Smooth muscle cell (in vitro differentiated cells): ENCODE results near the gene HDHD3. TPM values are rescaled to one million over a fixed set of nuclear protein-coding genes. Genes with fewer than 3 reads are reported as not detected.
A peak's percentile ranks its signal among the peaks of the same experiment; 100 is the strongest.
"Not testable (repeated sequence)": the region's sequence is repeated elsewhere in the genome, so short reads cannot be mapped to it uniquely, and the experiment has no call there.

Source experiments
- DNase-seq: peaks from one replicate; lab custom pipeline; 2025; ENCODE audit not compliant: unreplicated experiment; lab: John Stamatoyannopoulos, UW
- H2AFZ ChIP-seq: fragments of 200-600 bp; sonication (generic); 2 replicates; pipeline ENCODE4 v1.6.0; 2016; ENCODE audit warnings: antibody characterized with exemption, low read depth, mild to moderate bottlenecking
- H3F3A ChIP-seq: fragments of 200-600 bp; sonication (generic); 2 replicates; pipeline ENCODE4 v1.6.0; 2017; ENCODE audit warnings: antibody characterized with exemption, low read depth
- H3K27ac ChIP-seq: fragments of 200-600 bp; sonication (generic); 2 replicates; pipeline ENCODE4 v1.5.1; 2016; ENCODE audit warnings: low read depth, mild to moderate bottlenecking
- H3K27me3 ChIP-seq: fragments of 200-600 bp; sonication (generic); 2 replicates; pipeline ENCODE4 v1.6.1; 2016; ENCODE audit warnings: low read depth, mild to moderate bottlenecking
- H3K36me3 ChIP-seq: fragments of 200-600 bp; sonication (generic); 2 replicates; pipeline ENCODE4 v1.5.1; 2016; ENCODE audit warnings: low read depth
- H3K4me1 ChIP-seq: fragments of 200-600 bp; sonication (generic); 2 replicates; pipeline ENCODE4 v1.5.1; 2016; ENCODE audit warnings: low read depth
- H3K4me2 ChIP-seq: fragments of 200-600 bp; sonication (generic); 2 replicates; pipeline ENCODE4 v1.6.0; 2016; ENCODE audit warnings: mild to moderate bottlenecking
- H3K4me3 ChIP-seq: fragments of 200-600 bp; sonication (generic); 2 replicates; pipeline ENCODE4 v1.5.1; 2016; ENCODE audit warnings: mild to moderate bottlenecking
- H3K79me2 ChIP-seq: fragments of 200-600 bp; sonication (generic); 2 replicates; pipeline ENCODE4 v1.6.0; 2016; ENCODE audit warnings: low read depth, mild to moderate bottlenecking
- H3K9ac ChIP-seq: fragments of 200-600 bp; sonication (generic); 2 replicates; pipeline ENCODE4 v1.6.0; 2016; ENCODE audit warnings: low read depth
- H3K9me3 ChIP-seq: fragments of 200-600 bp; sonication (generic); replicated peaks from 2 replicates; pipeline ENCODE4 v1.5.1; 2016; ENCODE audit warnings: low read depth
- H4K20me1 ChIP-seq: fragments of 200-600 bp; sonication (generic); 2 replicates; pipeline ENCODE4 v1.6.0; 2016; ENCODE audit warnings: low read depth
- CTCF ChIP-seq: fragments of 200-600 bp; sonication (generic); IDR thresholded peaks from 2 replicates; pipeline ENCODE4 v1.5.1; 2017; ENCODE audit warnings: borderline replicate concordance, mild to moderate bottlenecking, antibody characterized with exemption; ENCODE audit not compliant: insufficient read depth, poor library complexity, severe bottlenecking
- WGBS: methylation state at CpG from one replicate; pipeline ENCODE4 v1.1.7; 2016; ENCODE audit warnings: low lambda C conversion rate; 5-methylcytosine and 5-hydroxymethylcytosine counted together
- polyA plus RNA-seq: library from polyadenylated mRNA; unstranded; fragments of >200 nt; fragmentation: Nextera tagmentation; extraction: Ambion mirVana; gene quantifications from 2 replicates; pipeline ENCODE4 v1.2.1, GENCODE V29; 2016
- total RNA-seq: library from RNA; depleted of rRNA; stranded (reverse); fragments of >200 nt; gene quantifications from 2 replicates; pipeline ENCODE4 v1.2.3, GENCODE V29; 2014

The HDHD3 gene
- total and polyA plus RNA-seq, 2 experiments from 2014 or later, result 2.9 to 12.5 TPM

- Histone ChIP-seq H3K79me2 (no peaks in the 10 kb centered on the region), H3K4me2 (no peak overlapping the region), H2AFZ (no peak overlapping the region), H4K20me1 (no peaks in the 10 kb centered on the region), H3K4me1 (no peaks in the 10 kb centered on the region), H3K9me3 (no peaks in the 10 kb centered on the region), H3K27ac (no peak overlapping the region), H3K4me3 (no peak overlapping the region), H3K9ac (no peak overlapping the region), H3F3A (peaks cover 5% of the 10 kb centered on the region), H3K27me3 (no peaks in the 10 kb centered on the region), H3K36me3 (no peaks in the 10 kb centered on the region)
- DNase-seq, result no peak
- no peak for TF ChIP-seq CTCF
- 50% methylated on average over 1 of the region's 1 CpG for WGBS
Measured at GRCh38 chr9:113380869-113381378, 4.1 kb upstream of the HDHD3 start.

DNA sequence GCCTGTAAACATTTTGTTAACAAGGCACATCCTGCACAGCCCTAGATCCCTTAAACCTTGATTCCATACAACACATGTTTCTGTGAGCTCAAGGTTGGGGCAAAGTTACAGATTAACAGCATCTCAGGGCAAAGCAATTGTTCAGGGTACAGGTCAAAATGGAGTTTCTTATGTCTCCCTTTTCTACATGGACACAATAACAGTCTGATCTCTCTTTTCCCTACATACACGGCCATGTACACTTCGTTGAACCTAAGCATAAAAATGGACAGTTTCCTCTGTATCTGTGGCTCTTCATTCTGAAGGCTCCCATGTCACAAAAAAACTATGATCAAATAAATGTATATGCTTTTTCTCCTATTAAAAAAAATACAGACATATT, 3.0 kb upstream of the HDHD3 start:
- WGBS, result 88% methylated on average over 2 of the region's 2 CpGs
- H3K9me3 ChIP-seq, result not testable (repeated sequence)

DNA sequence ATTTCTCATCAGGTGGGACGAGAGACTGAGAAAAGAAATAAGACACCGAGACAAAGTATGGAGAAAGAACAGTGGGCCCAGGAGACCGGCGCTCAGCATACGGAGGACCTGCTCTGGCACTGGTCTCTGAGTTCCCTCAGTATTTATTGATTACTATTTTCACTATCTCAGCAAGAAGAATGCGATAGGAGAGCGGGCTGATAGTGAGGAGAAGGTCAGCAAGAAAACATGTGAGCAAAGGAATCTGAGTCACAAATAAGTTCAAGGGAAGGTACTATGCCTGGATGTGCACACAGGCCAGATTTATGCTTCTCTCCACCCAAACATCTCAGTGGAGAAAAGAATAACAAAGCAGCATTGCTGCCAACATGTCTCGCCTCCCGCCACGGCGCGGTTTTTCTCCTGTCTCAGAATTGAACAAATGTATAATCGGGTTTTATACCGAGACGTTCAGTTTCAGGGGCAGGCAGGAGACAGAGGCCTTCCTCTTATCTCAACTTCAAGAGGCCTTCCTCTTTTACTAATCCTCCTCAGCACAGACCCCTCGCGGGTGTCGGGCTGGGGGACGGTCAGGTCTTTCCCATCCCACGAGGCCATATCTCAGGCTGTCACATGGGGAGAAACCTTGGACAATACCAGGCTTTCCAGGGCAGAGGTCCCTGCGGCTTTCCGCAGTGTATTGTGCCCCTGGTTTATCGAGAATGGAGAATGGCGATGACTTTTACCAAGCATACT, 2.5 kb upstream of the HDHD3 start:
- not testable (repeated sequence) for DNase-seq, H3K4me3 ChIP-seq, H3K9me3 ChIP-seq, H3F3A ChIP-seq, H2AFZ ChIP-seq, H3K4me2 ChIP-seq, H3K4me1 ChIP-seq, H3K79me2 ChIP-seq, H4K20me1 ChIP-seq, H3K9ac ChIP-seq, H3K36me3 ChIP-seq, H3K27ac ChIP-seq, H3K27me3 ChIP-seq
- 63% methylated on average over 24 of the region's 24 CpGs for WGBS

More for the DNA sequence above, 3.0 kb upstream of the HDHD3 start:
- H3K4me3 ChIP-seq, H3K36me3 ChIP-seq, H3K4me2 ChIP-seq, H3K4me1 ChIP-seq, DNase-seq, H3K27ac ChIP-seq, H2AFZ ChIP-seq, H3K27me3 ChIP-seq, H3F3A ChIP-seq, H4K20me1 ChIP-seq, H3K9ac ChIP-seq, H3K79me2 ChIP-seq: not testable (repeated sequence)

- no peaks in the 10 kb centered on the region for H4K20me1 ChIP-seq
- 92% methylated on average over 6 of the region's 6 CpGs for WGBS
- no peak overlapping the region for H3K9ac ChIP-seq
Measured at GRCh38 chr9:113375057-113376023, 1.4 kb downstream of the HDHD3 start.

More at GRCh38 chr9:113375057-113376023, 1.4 kb downstream of the HDHD3 start:
- Histone ChIP-seq H3F3A (no peaks in the 10 kb centered on the region), H3K4me2 (peak overlapping the region; percentile 26), H3K36me3 (no peaks in the 10 kb centered on the region), H3K27me3 (no peaks in the 10 kb centered on the region), H3K4me3 (peak overlapping the region; percentile 85), H3K27ac (no peak overlapping the region), H3K4me1 (no peaks in the 10 kb centered on the region), H3K79me2 (no peaks in the 10 kb centered on the region), H3K9me3 (no peaks in the 10 kb centered on the region), H2AFZ (no peak overlapping the region)
- no peak for TF ChIP-seq CTCF
- DNase-seq, result no peak
